GM21447 (cell line): ENCODE measurements around the gene SDF2.
"Not testable (repeated sequence)": the region's sequence is repeated elsewhere in the genome, so short reads cannot be mapped to it uniquely, and the experiment has no call there.

ENCODE experiments used
- ATAC-seq: cut with Tn5 transposase; IDR thresholded peaks from one replicate; pipeline ENCODE4 v1.9.1; 2021; ENCODE audit not compliant: unreplicated experiment

SDF2 gene

GRCh38 chr17:28685366-28685765 is 23.7 kb upstream of the SDF2 start:
- no peak for ATAC-seq

- no peak for ATAC-seq
Observed at GRCh38 chr17:28684963-28685362, 23.3 kb upstream of the SDF2 start.

DNA sequence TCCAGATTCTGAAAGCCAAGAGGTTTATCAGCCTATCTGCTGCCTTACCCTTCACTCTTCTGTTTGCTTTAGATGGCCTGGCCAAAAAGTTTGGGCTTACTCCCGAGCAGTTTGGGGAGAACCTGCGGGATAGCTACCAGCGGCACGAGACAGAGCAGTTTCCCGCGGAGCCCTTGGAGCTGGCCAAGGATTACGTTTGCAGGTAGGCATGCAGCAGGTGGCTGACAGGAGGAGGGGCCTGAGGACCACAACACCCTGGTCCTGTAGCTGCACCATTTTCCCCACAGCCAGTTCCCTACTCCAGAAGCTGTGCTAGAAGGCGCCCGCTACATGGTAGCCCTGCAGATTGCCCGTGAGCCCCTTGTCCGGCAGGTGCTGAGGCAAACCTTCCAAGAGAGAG is 20.9 kb upstream of the SDF2 start:
- ATAC-seq: no peak

DNA sequence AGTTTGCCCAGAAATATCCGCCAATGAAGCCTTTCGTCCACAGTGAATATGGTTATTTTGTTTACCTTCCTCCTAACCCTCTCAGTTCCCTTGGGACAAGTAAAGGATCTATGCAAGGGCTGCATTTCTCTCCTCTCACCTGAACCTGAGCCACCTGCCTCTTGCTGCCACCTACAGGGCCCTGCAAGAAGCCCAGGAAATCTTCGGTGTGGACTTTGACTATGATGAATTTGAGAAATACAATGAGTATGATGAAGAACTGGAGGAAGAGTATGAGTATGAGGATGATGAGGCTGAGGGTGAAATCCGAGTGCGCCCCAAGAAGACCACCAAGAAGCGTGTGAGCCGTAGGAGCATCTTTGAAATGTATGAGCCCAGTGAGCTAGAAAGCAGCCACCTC is 14.3 kb upstream of the SDF2 start:
- no peak for ATAC-seq

- ATAC-seq: no peak
Observed at GRCh38 chr17:28675490-28675889, 13.8 kb upstream of the SDF2 start.

DNA sequence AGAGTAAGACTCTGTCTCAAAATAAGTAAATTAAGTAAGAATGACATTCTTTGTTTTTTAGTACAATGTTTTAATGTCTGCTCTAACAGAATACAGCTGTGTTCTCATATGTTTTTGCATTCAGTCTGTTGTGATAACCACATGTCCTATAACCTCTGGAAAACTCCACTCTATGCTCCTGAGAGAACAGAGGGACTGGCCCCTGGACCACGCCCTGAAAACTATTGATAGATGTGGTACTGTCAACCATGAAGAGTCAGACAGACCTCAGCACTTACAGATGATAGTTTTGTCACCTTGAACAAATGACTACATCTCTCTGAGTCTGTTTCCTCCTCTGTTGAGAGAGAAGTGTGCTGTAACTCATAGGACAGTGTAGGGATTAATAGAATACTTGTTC is 8.2 kb upstream of the SDF2 start:
- no peak for ATAC-seq

DNA sequence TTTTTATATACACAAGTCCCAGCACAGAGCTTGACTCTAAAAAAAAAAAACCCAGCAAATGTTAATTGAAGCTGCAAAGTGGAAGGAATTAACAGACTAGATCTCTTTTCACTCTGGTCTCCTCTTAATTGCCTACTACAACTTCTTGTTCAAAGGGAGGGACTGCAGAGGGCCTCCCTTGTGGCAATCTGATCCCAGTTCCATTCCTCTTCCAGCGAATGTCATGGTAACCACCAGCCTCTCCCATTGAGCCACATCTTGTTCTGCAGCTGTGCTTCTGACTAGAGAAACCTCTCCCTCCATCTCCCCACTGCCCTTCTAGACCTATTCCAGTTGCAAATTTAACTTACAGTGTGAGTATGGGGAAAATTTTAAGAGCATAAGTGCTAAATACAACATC is 6.2 kb upstream of the SDF2 start:
- ATAC-seq: no peak

GRCh38 chr17:28665994-28666393 is 4.3 kb upstream of the SDF2 start:
- ATAC-seq: no peak

DNA sequence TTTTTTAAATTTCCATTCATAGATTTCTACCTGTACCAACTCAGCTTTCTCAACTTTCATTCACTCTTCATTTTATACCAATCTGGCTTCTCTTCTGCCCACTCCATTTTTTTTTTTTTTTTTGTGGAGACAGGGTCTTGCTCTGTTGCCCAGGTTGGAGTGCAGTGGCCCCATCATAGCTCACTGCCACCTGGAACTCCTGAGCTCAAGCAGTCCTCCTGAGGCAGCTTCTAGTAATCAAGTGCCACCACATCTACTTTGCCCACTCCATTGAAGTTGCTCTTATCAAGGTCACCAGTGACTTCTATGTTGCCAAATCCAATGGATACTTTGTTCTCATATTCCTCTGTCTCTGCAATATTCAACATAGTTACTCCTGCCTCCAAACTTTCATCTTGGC is 2.0 kb upstream of the SDF2 start:
- no peak for ATAC-seq

DNA sequence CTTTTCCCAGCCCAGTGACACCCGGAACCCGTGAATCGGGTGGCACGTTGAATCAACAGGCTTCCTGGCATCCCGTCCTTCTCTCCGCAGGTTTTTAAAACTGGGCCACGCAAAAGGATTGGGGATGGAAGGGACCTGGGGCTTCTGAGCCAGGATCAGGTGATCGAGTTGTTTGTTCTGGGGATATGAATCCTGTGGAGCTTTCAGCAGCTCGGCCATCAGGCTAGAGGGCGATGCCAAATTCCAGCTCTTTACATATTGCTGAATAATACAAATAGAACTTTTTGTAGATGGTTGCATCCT is 772 bp upstream of the SDF2 start:
- ATAC-seq: peak; percentile 11

GRCh38 chr17:28659497-28659881 is 2.2 kb downstream of the SDF2 start:
- not testable (repeated sequence) for ATAC-seq

GRCh38 chr17:28658766-28659496 is 2.8 kb downstream of the SDF2 start:
- ATAC-seq: not testable (repeated sequence)

GRCh38 chr17:28658342-28658741 is 3.4 kb downstream of the SDF2 start:
- not testable (repeated sequence) for ATAC-seq

- no peak for ATAC-seq
Observed at GRCh38 chr17:28657756-28658155, 4.0 kb downstream of the SDF2 start.

DNA sequence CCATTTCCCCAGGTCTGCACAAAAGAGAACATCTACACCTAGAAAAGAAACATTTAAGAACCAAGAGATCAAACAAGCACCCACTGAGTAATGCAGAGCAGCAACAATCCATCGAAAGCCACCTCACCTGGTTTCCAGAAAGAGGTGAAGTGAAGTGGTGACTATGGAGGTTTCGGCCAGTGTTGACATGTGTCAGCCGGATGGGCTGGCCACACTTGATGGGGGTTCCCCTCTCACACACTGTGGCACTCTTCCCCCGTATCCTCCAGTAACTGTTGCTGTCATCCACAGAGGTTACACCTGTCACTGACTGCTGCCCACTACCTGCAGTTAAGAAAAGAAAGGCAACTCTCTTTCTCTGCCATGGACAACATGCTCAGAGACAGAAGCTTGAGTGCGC is 6.5 kb downstream of the SDF2 start:
- ATAC-seq: no peak

GRCh38 chr17:28648698-28649097 is 13.0 kb downstream of the SDF2 start:
- no peak for ATAC-seq

DNA sequence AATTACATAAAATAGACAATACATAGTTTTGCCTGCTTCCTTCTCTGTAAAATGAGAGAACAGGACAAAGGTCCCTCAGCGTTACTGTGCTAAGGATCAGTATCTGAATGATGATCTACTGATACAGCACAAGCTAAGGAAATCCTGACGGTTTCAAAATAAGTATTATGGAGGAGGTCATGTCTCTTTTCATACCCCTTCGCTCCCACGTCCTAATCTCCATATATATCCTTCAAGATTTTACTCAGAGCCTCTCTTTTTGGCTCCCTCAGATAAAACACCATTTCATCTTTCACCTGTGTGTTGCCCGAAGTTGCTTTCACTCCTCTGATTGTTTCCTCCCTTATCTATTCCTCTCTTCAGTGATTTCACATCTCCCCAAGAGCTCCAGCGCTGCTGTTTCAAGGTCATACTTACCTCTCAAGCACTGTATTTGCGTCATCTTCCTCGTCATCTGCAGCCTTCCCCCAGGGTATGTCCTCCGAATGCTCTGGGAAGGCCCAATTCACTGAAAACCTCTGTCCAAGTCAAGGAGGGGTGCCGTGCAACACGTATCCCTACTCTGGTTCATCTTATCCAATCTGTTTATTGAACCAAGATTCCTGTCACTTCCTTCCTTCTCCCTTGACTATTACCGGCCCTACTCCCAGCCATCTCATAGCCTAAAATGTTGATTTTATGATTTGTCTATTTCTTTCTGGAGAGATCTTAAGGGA is 15.5 kb downstream of the SDF2 start:
- ATAC-seq: no peak

DNA sequence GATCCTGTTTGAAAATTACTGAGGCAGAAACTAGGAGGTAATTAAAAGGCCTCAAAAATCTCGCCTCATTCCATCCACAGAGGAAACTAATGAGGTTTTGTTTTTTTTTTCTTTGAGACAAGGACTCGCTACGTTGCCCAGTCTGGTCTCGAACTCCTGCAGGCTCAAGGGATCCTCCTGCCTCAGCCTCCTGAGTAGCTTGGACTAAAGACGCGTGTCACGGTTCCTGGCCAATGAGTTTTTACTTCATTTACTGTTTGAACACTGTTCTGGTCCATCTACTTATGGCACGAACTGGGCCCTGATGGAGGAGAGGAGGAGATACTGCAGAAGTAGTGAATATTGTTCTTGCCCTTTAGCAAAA is 16.1 kb downstream of the SDF2 start:
- ATAC-seq: no peak

GRCh38 chr17:28644787-28645575 is 16.7 kb downstream of the SDF2 start, which contains the start of gene BLTP2:
TSS of gene BLTP2 (minus strand) at chr17:28645158. CDS start at chr17:28645056, 102 bp downstream.
- peak; percentile 81 for ATAC-seq

GRCh38 chr17:28643983-28644786 is 17.5 kb downstream of the SDF2 start:
- peak; percentile 30 for ATAC-seq

DNA sequence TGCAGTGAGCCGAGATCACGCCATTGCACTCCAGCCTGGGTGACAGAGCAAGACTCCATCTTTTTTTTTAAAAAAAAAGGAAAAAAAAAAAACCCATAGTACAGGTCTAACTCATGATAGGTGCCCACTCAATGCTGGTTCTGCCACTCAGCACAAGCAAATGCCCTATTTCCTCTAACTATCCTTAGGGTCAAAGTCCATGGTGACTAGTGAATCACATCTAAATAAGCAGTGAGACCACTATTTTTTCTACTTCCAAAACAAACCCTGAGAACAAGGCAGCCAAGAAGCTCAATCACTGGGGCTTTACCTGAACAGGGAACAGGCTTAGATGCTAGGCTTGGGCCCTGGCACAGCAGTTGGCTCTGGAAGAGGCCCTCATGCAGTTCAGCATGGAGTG is 20.1 kb downstream of the SDF2 start:
- no peak for ATAC-seq
